Measurements from ENCODE around the gene KRTAP4-9.
"Not testable (repeated sequence)": the region's sequence is repeated elsewhere in the genome, so short reads cannot be mapped to it uniquely, and the experiment has no call there.

- TF ChIP-seq POLR2A (IDR thresholded peaks at IDR 0.05; ENCODE audit: low read depth); POLR2AphosphoS5 (IDR thresholded peaks at IDR 0.05): not testable (repeated sequence)
Observed at GRCh38 chr17:41099682-41100480, 5.3 kb upstream of the KRTAP4-9 start.

All from esophagus muscularis mucosa (tissue), 2 donors.